GM12878 (cell line): ENCODE measurements around the gene INSL3. TPM values are rescaled to one million over a fixed set of nuclear protein-coding genes. Genes with fewer than 3 reads are reported as not detected.

ENCODE experiments used
- BMI1 ChIP-seq: fragments of 450-650 bp; IDR thresholded peaks from 2 replicates; pipeline ENCODE4 v1.6.1; 2016; ENCODE audit warnings: mild to moderate bottlenecking, moderate library complexity, borderline replicate concordance
- CREM ChIP-seq: IDR thresholded peaks from 2 replicates; pipeline ENCODE4 v1.6.1; 2014; ENCODE audit warnings: antibody characterized with exemption, low read depth
- E2F8 ChIP-seq: fragments of 450-650 bp; IDR thresholded peaks from 2 replicates; pipeline ENCODE4 v1.6.1; 2018; ENCODE audit warnings: mild to moderate bottlenecking, low read depth, moderate library complexity; ENCODE audit not compliant: partially characterized antibody
- EGR1 ChIP-seq, 2 experiments: IDR thresholded peaks; 1 replicate in 1 of 2; 2 replicates in 1 of 2; pipeline ENCODE4 v1.6.1; 2011 to 2012; ENCODE audit warnings: low read depth in 2 of 2, low read length in 2 of 2, borderline replicate concordance in 1 of 2, mild to moderate bottlenecking in 1 of 2, moderate library complexity in 1 of 2
- JUND ChIP-seq: IDR thresholded peaks from 2 replicates; pipeline ENCODE4 v1.6.1; 2012; ENCODE audit warnings: low read depth, mild to moderate bottlenecking, low read length, improper control_type of control experiment, moderate library complexity
- KAT2A ChIP-seq: conservative IDR thresholded peaks from 2 replicates; pipeline ENCODE4 v1.6.1; 2011; ENCODE audit warnings: low read depth, low read length; ENCODE audit not compliant: control insufficient read depth
- KLF5 ChIP-seq: fragments of 450-650 bp; IDR thresholded peaks from 2 replicates; pipeline ENCODE4 v1.6.1; 2014; ENCODE audit warnings: mild to moderate bottlenecking; ENCODE audit not compliant: partially characterized antibody
- NFYB ChIP-seq: IDR thresholded peaks from 2 replicates; pipeline ENCODE4 v1.6.1; 2011; ENCODE audit warnings: low read depth, mild to moderate bottlenecking, low read length, improper control_type of control experiment, moderate library complexity; ENCODE audit not compliant: insufficient read depth
- POLR2AphosphoS5 ChIP-seq: IDR thresholded peaks from 2 replicates; pipeline ENCODE4 v1.6.1; 2011; ENCODE audit warnings: mild to moderate bottlenecking, low read length, inconsistent platforms
- RAD51 ChIP-seq: fragments of 450-650 bp; IDR thresholded peaks from 2 replicates; pipeline ENCODE4 v1.6.1; 2016; ENCODE audit warnings: moderate library complexity, mild to moderate bottlenecking, inconsistent platforms
- RBBP5 ChIP-seq: fragments of 200-600 bp; sonication (generic); conservative IDR thresholded peaks from 2 replicates; pipeline ENCODE4 v1.6.1; 2016
- RCOR1 ChIP-seq: conservative IDR thresholded peaks from 2 replicates; pipeline ENCODE4 v1.6.1; 2012; ENCODE audit warnings: low read depth, low read length, improper control_type of control experiment
- RELA ChIP-seq: fragments of 450-650 bp; IDR thresholded peaks from 2 replicates; pipeline ENCODE4 v1.8.0; 2014; ENCODE audit warnings: borderline replicate concordance; ENCODE audit not compliant: partially characterized antibody
- RUNX3 ChIP-seq: IDR thresholded peaks from 2 replicates; pipeline ENCODE4 v1.6.1; 2012; ENCODE audit warnings: low read length, inconsistent platforms
- TBL1XR1 ChIP-seq: IDR thresholded peaks from 2 replicates; pipeline ENCODE4 v1.6.1; 2012; ENCODE audit warnings: low read depth, low read length, improper control_type of control experiment
- TCF12 ChIP-seq: IDR thresholded peaks from 2 replicates; pipeline ENCODE4 v1.6.1; 2011; ENCODE audit warnings: low read depth, mild to moderate bottlenecking, low read length
- WRNIP1 ChIP-seq: IDR thresholded peaks from 2 replicates; pipeline ENCODE4 v1.6.1; 2011; ENCODE audit warnings: low read depth, low read length, improper control_type of control experiment, borderline replicate concordance
- YY1 ChIP-seq: IDR thresholded peaks from 2 replicates; pipeline ENCODE4 v1.6.1; 2011; ENCODE audit warnings: low read depth, mild to moderate bottlenecking, low read length
- polyA plus RNA-seq, 11 experiments: library from polyadenylated mRNA; depleted of rRNA in 4 of 11; unstranded in 6 of 11; stranded (reverse) in 5 of 11; fragments of >200 nt; fragmentation: Nextera tagmentation in 4 of 11; fragmentation: Illumina TruSeq in 1 of 11; extraction: Ambion mirVana in 4 of 11; extraction: Trizol in 1 of 11; gene quantifications; 1 replicate in 1 of 11; 2 replicates in 10 of 11; pipeline versions ENCODE4 v1.2.1 to v1.2.3, GENCODE V29; 2011 to 2016; ENCODE audit warnings: inconsistent platforms in 2 of 11, missing spikeins in 2 of 11, low read depth in 1 of 11
- total RNA-seq, 4 experiments: library from RNA; depleted of rRNA in 3 of 4; stranded (reverse); fragments of >200 nt in 3 of 4; fragmentation: Illumina TruSeq in 1 of 4; extraction: Trizol in 1 of 4; gene quantifications; 2 replicates each; pipeline versions ENCODE4 v1.2.1 to v1.2.3, GENCODE V29; 2013 to 2021
- TF ChIP-seq, protein P1 (sequence below): fragments of 150-350 bp; IDR thresholded peaks from 2 replicates; pipeline ENCODE4 v1.6.1; 2014; ENCODE audit warnings: mild to moderate bottlenecking, low read depth, low read length
- TF ChIP-seq, protein P2 (sequence below): fragments of 450-650 bp; IDR thresholded peaks from 2 replicates; pipeline ENCODE4 v1.6.1; 2018; ENCODE audit warnings: borderline replicate concordance, mild to moderate bottlenecking; ENCODE audit not compliant: partially characterized antibody
- TF ChIP-seq, protein P3 (sequence below), 3 experiments: IDR thresholded peaks in 2 of 3; conservative IDR thresholded peaks in 1 of 3; 2 replicates each; pipeline ENCODE4 v1.5.1; 2011; ENCODE audit warnings: low read depth in 3 of 3, low read length in 3 of 3, mild to moderate bottlenecking in 3 of 3, control low read depth in 2 of 3, moderate library complexity in 2 of 3, inconsistent platforms in 1 of 3, mixed read lengths in 1 of 3; ENCODE audit not compliant: control insufficient read depth in 2 of 3, insufficient read depth in 1 of 3; ENCODE audit errors: extremely low read depth in 1 of 3

Gene INSL3
- total and polyA plus RNA-seq, 10 of the 15 experiments (the other 5 are each of a cell fraction or from before 2014, with no cell fraction given) = 0.27 to 1.9 (median 0.70) TPM

- peak; percentile 99 for TF ChIP-seq TCF12
- no peak for TF ChIP-seq RBBP5
- no peak for TF ChIP-seq RCOR1
- peak; percentile 39; the same call in 1 of the 2 replicates for TF ChIP-seq YY1
- no peak for TF ChIP-seq POLR2AphosphoS5
- TF ChIP-seq KLF5 = peak; percentile 67
- TF ChIP-seq CREM = peak; percentile 94; the same call in 1 of the 2 replicates
- TF ChIP-seq, protein P1, sequence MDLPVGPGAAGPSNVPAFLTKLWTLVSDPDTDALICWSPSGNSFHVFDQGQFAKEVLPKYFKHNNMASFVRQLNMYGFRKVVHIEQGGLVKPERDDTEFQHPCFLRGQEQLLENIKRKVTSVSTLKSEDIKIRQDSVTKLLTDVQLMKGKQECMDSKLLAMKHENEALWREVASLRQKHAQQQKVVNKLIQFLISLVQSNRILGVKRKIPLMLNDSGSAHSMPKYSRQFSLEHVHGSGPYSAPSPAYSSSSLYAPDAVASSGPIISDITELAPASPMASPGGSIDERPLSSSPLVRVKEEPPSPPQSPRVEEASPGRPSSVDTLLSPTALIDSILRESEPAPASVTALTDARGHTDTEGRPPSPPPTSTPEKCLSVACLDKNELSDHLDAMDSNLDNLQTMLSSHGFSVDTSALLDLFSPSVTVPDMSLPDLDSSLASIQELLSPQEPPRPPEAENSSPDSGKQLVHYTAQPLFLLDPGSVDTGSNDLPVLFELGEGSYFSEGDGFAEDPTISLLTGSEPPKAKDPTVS = no peak
- TF ChIP-seq EGR1 (IDR thresholded peaks at IDR 0.05; ENCODE audit: borderline replicate concordance in 1 of 2, low read depth in 2 of 2, low read length in 2 of 2) = peak in 1 of 2 experiments; percentile 95; a peak in 2 of 3 replicates
- no peak for TF ChIP-seq E2F8
- TF ChIP-seq RUNX3 = peak; percentile 91
- TF ChIP-seq, protein P2, sequence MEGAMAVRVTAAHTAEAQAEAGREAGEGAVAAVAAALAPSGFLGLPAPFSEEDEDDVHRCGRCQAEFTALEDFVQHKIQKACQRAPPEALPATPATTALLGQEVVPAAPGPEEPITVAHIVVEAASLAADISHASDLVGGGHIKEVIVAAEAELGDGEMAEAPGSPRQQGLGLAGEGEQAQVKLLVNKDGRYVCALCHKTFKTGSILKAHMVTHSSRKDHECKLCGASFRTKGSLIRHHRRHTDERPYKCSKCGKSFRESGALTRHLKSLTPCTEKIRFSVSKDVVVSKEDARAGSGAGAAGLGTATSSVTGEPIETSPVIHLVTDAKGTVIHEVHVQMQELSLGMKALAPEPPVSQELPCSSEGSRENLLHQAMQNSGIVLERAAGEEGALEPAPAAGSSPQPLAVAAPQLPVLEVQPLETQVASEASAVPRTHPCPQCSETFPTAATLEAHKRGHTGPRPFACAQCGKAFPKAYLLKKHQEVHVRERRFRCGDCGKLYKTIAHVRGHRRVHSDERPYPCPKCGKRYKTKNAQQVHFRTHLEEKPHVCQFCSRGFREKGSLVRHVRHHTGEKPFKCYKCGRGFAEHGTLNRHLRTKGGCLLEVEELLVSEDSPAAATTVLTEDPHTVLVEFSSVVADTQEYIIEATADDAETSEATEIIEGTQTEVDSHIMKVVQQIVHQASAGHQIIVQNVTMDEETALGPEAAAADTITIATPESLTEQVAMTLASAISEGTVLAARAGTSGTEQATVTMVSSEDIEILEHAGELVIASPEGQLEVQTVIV = no peak
- peak; percentile 86 for TF ChIP-seq RELA
- peak; percentile 53 for TF ChIP-seq JUND
- peak; percentile 34; the same call in 1 of the 2 replicates for TF ChIP-seq RAD51
- TF ChIP-seq TBL1XR1 = peak; percentile 86; the same call in 1 of the 2 replicates
- TF ChIP-seq BMI1 = no peak; the same call in none of the 2 replicates
- TF ChIP-seq, protein P3, sequence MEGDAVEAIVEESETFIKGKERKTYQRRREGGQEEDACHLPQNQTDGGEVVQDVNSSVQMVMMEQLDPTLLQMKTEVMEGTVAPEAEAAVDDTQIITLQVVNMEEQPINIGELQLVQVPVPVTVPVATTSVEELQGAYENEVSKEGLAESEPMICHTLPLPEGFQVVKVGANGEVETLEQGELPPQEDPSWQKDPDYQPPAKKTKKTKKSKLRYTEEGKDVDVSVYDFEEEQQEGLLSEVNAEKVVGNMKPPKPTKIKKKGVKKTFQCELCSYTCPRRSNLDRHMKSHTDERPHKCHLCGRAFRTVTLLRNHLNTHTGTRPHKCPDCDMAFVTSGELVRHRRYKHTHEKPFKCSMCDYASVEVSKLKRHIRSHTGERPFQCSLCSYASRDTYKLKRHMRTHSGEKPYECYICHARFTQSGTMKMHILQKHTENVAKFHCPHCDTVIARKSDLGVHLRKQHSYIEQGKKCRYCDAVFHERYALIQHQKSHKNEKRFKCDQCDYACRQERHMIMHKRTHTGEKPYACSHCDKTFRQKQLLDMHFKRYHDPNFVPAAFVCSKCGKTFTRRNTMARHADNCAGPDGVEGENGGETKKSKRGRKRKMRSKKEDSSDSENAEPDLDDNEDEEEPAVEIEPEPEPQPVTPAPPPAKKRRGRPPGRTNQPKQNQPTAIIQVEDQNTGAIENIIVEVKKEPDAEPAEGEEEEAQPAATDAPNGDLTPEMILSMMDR (IDR thresholded peaks at IDR 0.05 in 2 of 3, conservative IDR thresholded peaks at IDR 0.05 in 1 of 3; ENCODE audit: control insufficient read depth in 2 of 3, extremely low read depth in 1 of 3, insufficient read depth in 1 of 3, low read depth in 3 of 3, low read length in 3 of 3) = no peak
- no peak for TF ChIP-seq KAT2A
- no peak for TF ChIP-seq WRNIP1
- no peak for TF ChIP-seq NFYB
These were observed 45.1 kb downstream of the INSL3 start (continued) for GRCh38 chr19:17775991-17776803.
